Measurements from ENCODE around the gene CYGB.
A peak's percentile ranks its signal among the peaks of the same experiment; 100 is the strongest.

CYGB gene

DNA sequence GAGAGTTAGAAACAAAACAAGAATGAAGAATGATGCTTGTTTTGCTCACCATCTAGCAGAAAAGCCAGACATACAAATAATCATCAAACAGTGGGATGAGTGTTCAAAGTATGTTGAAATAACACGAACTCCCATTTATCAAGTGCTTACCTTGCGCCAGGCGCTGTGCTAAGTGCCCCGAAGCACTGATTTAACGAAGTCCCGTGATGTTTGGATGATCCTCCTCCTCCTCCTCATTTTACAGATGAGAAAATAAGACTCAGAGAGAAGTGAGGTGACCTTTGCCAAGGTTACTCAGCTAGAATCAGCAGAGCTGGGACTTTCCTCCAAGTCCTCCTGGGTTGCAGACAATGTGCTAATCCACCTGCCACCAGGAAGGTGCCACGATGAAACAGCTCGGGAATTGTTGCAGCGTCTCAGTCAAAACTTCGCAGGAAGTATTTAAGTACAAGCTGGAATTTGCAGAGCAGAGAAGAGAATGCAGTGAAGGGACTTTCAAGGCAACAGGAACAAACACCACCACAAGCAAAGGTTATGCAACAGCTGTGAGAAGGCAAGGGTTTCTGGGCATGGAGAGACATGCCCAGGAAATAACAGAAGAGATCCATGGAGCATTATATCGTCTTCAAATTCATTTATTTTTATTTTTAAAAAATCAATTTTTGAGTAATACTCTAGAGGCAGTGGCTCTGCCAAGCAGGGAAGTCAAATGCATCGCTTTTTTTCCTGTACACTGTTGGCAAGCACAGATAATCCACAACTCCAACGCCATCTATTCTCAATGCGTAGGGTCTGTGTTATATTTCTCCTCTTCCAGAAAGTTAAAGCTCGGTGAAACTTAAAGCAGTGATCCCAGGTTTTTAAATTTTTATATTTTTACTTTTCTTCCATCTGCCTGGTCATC lies 13.5 kb upstream of the CYGB start:
- ATAC-seq, result no peak
- no peak for DNase-seq

DNA sequence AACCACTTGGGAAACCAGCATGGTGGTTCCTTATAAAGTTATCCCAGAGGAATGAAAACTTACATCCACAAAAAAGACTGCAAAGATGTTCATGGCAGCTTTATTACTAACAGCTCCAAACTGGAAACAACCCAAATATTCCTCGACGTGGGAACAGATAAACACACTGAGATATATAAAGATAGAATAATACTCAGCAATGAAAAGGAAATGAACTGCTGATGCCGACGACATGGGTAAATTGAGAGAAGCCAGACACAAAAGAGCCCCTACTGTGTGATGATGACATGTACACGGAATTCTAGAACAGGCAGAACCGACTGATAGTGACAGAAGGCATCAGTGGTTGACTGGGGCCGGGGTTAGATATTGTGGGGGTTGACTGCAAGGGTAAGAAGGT lies 12.0 kb upstream of the CYGB start:
- DNase-seq (no peak), ATAC-seq (no peak)

DNA sequence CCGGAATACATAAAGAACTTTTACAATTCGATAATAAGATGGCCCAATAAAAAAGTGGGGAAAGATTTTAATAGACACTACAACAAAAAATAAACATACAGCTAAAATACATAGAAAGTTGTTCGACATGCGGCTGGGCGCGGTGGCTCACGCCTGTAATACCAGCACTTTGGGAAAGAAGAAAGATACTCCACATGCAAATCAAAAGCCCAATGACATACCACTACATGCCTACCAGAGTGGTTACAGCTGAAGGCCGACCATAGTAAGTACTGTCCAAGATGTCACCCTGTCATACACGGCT lies 11.7 kb upstream of the CYGB start:
- ATAC-seq (no peak), DNase-seq (no peak)

DNA sequence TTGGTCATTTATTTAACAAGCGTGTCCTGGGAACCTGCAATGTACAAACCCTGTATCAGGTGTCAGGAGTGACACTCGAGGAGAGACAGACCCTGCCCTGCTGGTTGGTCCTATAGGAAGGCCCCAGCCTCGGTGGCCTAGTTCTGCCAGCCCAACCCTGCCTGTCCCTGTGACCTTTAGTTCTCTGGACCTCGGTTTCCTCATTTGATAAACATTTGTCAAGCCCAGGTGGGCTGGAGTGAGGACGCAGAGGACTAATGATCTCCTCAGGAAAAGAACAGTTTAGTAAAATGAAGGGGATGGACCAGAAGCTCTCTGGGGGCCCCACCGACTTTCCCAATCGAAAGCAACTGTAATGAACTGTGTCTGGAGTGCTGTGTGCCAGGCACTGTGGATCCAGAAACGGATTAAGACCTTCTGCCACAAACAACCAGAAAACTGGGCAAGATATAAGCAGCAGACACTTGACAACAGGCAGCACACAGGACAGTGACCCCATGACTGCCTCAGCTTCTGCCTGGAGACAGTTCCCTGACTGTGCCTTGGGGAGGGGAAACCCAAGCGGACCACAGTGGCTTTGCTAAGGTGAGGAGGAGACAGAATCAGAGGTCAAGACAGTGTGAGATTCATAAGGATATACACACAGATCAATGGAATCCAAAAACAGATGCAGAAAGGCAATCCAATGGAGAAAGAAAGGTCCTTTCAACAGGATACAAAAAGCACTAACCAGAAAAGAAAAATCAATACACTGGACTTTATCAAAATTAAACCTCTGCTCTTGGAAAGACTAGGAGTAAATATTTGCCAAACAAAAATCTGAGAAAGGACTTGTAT lies 11.1 kb upstream of the CYGB start:
- ATAC-seq (no peak), DNase-seq (no peak)

DNA sequence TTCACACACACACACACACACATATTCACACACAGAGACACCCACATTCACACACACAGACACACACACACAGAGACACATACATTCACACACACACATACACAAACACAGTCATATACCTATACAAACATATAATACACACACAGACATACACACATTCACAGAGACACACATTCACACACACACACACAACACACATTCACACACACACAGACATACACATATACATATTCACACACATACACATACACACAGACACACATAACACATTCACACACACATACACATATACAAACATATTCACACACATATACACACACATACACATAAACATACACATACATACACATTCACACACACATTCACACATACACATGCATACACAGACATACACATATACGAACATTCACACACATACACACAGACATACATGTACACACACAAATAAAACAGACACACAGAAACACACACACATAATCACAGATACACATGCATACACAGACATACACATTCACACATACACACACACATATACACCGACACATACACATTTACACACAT lies 10.2 kb upstream of the CYGB start:
- DNase-seq (no peak), ATAC-seq (no peak)

DNA sequence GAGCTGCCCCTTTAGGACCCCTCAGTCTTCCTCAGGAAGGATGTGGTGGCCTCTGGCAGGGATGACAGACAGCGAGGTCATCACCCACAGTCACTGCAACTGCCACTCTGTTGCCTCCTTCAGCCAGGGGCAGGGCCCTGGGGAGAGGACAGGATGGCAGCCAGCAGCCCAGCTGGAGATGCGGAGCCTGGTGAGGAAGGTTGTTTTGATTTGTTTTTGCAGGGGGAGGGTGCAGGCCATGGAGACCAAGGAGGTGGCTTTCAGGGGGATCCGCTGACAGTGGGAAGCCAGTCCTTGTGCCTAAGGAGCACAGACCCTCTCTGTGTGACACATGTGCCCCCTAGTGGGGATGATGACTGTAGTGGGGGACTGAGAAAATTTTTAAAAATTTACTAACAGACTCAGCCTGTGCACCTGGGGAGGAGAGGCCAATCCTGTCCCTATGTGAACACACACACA lies 9.7 kb upstream of the CYGB start:
- DNase-seq (peak; percentile 70), ATAC-seq (peak; percentile 73)

DNA sequence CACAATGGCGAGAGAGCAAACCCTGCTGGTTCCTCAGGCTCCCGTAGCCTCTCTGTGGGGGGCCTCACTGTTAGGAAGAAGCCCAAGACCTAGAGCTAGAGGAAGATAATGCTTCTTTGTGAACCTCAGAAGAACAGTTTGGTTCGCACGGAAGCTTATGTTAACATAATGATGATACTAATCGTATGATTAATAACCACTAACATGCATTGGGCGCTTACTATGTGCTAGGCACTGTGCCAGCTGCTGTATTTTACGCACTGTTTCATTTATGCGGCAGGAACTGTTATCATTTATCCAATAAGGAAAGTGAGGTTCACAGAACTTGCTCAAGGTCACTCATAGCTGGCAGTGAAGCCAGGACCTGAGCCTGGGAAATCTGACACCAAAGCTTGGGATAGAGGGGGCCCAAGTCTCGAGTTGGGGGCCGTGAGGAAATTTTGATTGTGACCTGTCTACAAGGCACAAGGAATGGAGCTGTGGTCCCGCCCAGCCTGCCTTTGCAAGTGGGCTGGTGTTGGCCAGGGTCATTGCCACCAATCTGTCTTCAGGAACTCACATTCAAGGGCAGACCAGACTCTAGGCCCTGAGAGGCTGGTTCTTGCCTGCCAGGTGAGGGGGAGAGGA lies 9.2 kb upstream of the CYGB start:
- DNase-seq (no peak), ATAC-seq (no peak)

DNA sequence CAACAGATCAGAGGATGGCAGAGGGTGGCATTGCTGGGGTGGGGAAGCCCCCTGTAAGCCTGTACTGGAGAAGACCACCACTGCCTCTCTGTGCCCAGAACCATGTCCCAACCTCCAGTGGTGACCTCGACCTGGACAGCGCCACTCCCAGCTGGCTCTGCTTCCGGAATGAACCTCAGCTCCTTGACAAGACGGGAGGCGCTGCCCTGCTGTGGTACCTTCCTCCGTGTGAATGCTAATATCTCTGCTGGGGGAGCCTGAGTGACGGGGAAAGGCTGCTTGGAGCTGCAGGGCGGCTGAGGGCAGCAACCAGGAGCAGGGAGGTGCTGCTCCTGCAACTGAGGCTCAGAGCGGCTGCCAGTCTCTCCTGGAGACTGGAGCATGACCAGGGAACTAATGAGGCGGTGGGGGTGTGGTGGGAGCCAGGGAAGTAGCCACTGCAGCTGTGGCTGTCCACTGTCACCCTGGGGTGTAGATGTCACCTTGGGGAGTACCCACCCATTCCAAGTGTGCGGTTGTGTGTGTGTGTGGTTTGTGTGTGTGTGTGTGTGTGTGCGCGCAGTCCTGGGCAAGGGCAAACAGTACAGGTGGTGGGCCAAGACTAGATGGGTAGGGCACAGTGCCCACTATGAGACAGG lies 8.5 kb upstream of the CYGB start:
- DNase-seq (no peak), ATAC-seq (no peak)

DNA sequence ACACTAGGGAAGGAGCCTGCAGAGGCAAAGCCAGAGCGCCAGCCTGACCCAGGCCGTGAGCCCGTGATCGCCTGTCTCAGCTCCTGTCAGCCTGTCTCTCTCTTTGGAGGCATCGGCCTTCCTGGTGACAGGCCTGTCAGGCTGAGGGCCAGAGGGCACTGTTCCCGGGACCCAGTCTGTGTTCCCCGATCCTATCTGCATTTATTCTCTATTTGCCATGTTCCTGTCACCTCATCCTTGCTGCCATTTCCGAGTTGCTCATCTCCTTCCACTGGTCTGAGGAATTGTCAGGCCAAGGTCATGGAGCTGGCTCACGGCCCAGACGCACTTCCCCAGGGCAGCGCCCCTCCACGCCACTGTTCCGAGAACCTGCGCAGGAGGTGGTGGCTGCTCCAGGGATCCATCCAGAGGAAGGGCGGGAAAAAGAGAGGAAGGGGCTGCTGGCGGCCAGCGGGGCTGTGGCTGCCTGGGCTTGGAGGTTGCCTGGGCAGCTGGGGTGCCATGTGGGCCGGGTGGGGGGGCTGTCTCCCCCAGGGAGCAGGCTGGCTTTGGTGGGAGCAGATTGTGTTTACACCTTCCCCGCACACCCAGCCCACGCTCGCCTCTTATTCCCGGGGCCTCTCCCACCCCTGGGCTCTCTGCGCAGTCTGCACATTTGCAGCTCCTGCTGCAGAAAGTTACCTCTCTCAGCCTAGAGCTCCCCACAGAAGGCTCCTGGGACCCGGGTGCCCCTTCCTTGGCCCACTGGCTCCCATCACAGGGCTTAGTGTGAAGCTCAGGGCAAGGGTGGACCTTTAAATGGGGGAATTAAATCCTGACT lies 7.2 kb upstream of the CYGB start:
- DNase-seq (no peak), ATAC-seq (no peak)

DNA sequence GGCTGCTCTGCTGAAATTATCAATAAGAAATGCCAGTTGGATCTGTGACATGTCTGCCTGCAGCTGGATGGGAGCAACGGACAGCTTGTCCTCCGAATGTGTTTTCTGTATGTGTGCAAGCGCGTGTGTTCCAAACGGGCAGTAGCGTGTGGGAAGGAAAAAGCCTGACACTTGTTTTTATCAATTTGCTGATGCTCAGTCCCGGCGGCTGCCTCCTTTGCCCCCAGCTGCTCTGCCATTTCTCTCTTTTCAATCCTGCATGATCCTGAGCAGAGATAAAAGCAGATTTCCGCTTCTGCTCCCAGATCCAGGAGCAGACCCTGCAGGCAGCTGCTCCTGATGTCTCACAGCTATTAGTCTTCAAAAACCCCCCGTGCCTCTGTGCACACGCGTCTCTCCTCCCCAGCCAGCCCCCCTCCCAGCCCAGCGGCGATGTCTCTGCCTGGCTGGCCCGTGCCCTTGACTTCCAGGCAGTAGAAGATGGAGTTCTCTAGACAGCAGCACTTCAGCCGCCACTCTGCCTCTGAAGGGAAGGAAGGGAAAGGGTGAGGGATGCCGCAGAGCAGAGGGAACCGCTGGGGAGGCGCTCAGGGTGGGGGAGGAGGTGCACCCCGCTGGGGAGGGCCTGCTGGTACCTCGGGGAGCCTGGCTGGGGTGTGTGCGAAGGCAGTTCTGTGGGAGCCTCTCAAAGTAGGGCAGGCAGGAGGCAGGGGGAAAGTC lies 6.5 kb upstream of the CYGB start:
- DNase-seq (no peak), ATAC-seq (no peak)

DNA sequence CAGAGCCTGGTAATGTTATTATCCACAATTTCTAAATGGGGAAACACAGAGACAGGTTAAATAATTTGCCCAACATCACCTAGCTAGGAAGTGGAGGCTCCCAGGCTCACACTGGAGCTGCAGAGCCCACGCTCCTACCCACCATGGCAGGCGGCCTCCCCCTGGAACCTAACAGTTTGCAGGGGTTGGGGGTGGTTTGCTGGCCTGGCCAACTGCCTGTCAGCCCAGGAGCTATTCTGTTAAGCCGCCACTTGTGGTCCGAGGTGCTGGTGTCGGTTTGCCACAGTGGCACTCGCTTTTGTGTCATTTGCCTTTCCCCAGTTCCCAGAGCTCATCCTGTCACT lies 5.9 kb upstream of the CYGB start:
- DNase-seq, result no peak
- ATAC-seq, result no peak

DNA sequence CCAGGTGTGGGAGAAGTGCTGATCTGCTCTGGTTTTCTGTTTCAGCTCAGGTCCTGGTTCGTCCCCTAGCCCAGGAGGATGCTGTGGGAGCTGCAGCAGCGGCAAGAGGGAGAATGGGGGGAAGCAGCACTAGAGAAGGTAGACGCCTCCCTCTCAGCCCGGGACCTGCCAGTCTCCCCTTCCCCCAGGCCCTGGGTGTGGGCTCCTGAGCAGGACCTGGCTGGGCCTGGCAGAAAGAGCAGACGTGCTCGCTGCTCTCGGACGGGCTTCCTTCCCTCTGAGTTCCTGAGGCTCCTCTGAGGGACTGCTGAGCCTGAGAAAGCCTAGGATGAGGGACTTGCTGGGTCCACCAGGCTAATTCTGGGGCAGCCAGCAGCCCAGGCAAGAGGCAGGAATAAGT lies 5.5 kb upstream of the CYGB start:
- DNase-seq (no peak), ATAC-seq (no peak)

DNA sequence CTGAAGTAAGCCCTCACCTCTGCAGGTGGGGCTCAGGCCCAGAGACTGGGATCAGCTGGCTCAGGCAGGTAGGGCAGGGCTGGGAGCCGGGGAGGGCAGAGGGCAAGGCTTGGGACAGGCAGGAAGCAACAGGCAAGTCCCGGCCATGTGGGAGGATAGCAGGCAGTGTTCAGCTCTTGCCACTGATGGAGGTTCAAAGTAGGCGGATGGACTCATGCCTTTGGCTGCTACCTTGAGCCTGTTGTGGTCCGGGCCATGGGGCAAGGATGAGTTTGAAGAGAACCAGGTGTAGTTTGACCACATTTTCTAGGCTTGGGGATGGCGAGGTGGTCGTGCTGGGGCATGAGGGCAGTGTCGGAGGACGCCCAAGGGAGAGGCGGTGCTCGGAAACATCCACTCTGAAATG lies 5.1 kb upstream of the CYGB start:
- ATAC-seq (no peak), DNase-seq (no peak)

DNA sequence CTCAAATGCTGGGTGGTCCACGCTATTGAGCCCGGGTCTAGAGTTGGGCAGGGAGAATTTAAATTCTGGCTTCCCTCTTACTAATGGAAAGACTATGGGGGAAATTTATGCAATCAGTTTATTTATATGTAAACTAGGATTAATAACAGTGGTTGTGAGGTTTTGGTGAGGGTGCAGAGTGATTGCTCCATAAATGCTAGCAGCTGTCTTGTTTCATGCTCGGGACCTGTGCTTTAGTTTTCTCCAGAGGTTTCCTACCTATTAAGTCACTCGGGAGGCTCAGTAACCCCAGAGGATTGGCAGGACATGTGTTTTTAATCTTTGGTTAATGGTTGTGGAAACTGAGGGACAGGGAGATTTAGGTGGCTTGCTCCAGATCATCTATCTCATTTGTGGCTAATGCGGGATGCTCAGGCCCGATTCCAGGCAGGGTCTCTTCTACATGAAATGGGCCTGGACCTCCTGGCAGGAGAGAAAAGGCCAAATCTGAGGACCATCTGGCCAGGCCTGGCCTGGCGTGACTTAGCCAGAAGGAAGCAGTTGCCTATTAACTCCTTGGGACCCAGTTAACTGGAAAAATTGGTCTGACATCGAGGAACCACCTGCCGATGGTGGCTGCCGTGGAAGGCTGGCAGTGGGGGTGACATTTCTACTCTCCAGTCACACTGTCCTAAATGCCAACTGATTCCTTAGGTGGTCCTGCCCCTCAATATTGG lies 4.4 kb upstream of the CYGB start:
- DNase-seq, result no peak
- ATAC-seq, result no peak

DNA sequence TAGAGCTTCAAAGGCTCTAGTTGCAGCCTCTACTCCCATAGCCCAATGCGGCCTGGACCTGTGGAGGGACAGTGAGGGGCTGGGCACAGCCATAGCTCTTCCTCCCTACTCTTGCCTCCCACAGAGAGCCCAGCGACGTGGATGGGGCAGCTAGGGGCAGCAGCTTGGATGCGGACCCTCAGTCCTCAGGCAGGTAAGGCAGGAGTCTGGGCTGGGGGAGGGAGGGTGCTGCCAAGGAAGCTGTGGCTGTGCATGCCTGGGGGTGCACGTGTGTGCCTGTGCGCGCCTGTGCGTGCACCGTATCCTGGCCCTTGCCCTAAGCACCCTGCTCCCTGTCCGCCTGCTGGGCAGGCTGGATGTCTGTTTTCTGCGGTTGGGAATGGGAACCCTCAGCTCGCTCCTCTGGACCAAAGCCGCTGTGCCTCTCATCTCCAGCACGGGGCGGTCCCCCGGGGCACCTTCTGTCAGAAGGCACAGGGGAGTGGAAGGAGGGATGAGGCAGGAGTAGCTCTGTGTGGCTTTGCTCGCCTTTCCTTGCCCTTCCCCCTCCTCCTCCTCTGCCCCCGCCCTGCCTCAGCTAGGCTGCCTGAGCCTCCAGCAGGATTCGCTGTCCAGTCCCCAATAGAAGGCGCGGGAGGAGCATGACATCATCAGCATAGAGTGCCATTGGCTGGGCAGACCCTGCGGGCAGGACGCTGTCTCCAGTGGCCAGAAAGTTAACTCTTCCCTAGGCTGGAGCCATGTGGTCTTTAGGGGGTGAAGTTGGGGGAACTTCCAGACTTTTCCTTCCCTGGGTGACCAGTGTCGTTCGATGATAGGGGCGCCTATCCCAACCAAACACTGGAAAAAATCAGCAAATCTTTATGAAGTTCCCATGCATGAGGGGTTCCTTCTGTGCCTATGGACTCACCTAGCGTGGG lies 3.1 kb upstream of the CYGB start:
- DNase-seq (peak; percentile 39), ATAC-seq (peak; percentile 48)

DNA sequence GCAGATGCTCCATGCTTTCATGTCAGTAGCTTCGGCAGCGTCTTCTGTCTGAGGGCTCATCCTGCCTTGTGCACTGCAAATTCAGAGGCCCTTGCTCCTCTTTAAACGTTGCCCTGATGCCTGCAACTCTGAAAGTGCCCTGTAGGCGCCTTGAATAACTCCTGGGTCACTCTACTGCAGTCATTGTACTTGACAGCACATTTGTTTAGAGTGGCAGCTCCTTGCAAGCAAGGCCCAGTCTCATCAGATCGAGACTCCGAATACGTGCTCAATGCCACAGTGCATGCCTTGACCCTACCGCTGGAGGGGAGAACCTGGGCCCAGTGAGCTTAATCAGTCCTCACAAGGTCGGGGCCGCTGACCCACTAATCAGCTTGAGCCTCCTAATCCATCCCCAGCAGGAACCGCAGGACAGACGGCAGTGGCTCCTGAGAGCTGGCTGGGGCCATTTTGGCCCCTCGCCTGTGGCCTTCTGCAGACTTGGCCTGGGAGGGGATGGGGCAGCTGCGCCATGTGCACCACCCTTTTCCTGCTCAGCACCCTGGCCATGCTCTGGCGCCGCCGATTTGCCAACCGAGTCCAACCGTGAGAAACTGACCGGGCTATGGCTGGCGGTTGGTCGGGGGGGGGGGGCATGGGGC lies 2.2 kb upstream of the CYGB start, which contains the start of gene PRCD:
Gene PRCD (plus strand): TSS at position 414 of the 641 bp plus-strand sequence. CDS start 98 bp downstream, at position 512.
- no peak for ATAC-seq
- DNase-seq, result no peak

DNA sequence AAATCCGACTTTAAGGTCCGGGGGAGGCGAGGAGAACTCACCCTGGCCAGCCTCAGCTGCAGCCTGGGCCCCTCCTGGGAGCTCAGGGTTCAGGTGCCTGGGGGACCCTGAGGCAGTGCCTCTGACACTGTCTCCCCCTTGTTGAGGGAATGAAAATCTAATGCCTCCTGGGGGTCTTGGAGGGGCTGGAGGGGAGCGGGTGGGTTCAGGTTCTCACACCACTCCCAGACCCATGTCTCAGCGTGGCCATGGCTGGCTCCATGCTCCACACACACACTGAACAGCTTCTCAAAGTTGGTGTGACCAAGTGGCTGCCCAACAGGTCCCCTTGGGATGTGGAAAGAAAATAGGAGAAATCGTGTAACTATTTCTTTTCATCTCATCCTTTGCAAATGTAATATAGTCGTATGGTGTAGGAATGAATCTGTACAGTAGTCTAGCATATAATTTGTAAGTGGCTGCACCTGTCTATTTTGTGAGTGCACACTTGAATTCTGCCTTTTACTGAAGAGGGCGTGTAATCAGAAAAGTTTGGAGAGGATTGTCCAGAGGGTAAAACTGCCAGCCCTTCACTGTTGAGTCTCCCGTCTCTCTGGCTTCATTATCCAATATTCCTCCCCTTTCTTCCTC lies 1.5 kb upstream of the CYGB start:
- ATAC-seq (no peak), DNase-seq (no peak)
